GM23338 (cell line): ENCODE measurements around the gene THRA. TPM values are rescaled to one million over a fixed set of nuclear protein-coding genes. Genes with fewer than 3 reads are reported as not detected.

Experiments
- ATAC-seq: fragments of 200-7000 bp; cut with Tn5 transposase; 3 replicates; pipeline ENCODE4 v1.9.1; 2020
- DNase-seq: peaks from one replicate; pipeline ENCODE4 v3.0.0-alpha.2; 2015; ENCODE audit warnings: low spot score
- H2AFZ ChIP-seq: fragments of 200-600 bp; sonication (generic); 2 replicates; pipeline ENCODE4 v1.8.0; 2016; ENCODE audit warnings: antibody characterized with exemption, mild to moderate bottlenecking, moderate library complexity
- H3F3A ChIP-seq: fragments of 200-600 bp; sonication (generic); replicated peaks from 2 replicates; pipeline ENCODE4 v1.8.0; 2017; ENCODE audit warnings: antibody characterized with exemption, mixed run types, low read depth
- H3K27ac ChIP-seq: fragments of 200-600 bp; sonication (generic); 2 replicates; pipeline ENCODE4 v1.6.1; 2016; ENCODE audit warnings: low read depth
- H3K27me3 ChIP-seq: fragments of 200-600 bp; sonication (generic); 2 replicates; pipeline ENCODE4 v1.8.0; 2016; ENCODE audit warnings: mild to moderate bottlenecking, mixed run types, moderate library complexity; ENCODE audit not compliant: insufficient read depth
- H3K36me3 ChIP-seq: fragments of 200-600 bp; sonication (generic); 2 replicates; pipeline ENCODE4 v1.8.0; 2016; ENCODE audit warnings: mild to moderate bottlenecking; ENCODE audit not compliant: insufficient read depth
- H3K4me1 ChIP-seq: fragments of 200-600 bp; sonication (generic); 2 replicates; pipeline ENCODE4 v1.8.0; 2016; ENCODE audit warnings: mild to moderate bottlenecking, moderate library complexity; ENCODE audit not compliant: insufficient read depth
- H3K4me2 ChIP-seq: fragments of 200-600 bp; sonication (generic); 2 replicates; pipeline ENCODE4 v1.7.1; 2017; ENCODE audit warnings: mixed run types
- H3K4me3 ChIP-seq: fragments of 200-600 bp; sonication (generic); 2 replicates; pipeline ENCODE4 v1.6.1; 2016; ENCODE audit warnings: mixed run types
- H3K79me2 ChIP-seq: fragments of 200-600 bp; sonication (generic); replicated peaks from 2 replicates; pipeline ENCODE4 v1.8.0; 2017; ENCODE audit warnings: mild to moderate bottlenecking; ENCODE audit not compliant: insufficient read depth
- H3K9me2 ChIP-seq: fragments of 200-600 bp; sonication (generic); 2 replicates; pipeline ENCODE4 v1.8.0; 2017; ENCODE audit not compliant: insufficient read depth
- H4K20me1 ChIP-seq: fragments of 200-600 bp; sonication (generic); replicated peaks from 2 replicates; pipeline ENCODE4 v1.8.0; 2017; ENCODE audit warnings: mild to moderate bottlenecking; ENCODE audit not compliant: insufficient read depth
- H3K27ac Mint-ChIP-seq: 2 replicates; pipeline ENCODE4 v1.8.0; 2020; ENCODE audit warnings: inconsistent platforms, mild to moderate bottlenecking, moderate library complexity, mixed read lengths
- H3K27me3 Mint-ChIP-seq: 3 replicates; pipeline ENCODE4 v1.8.0; 2022; ENCODE audit warnings: low read depth, mild to moderate bottlenecking, moderate library complexity, mixed read lengths, inconsistent platforms; ENCODE audit not compliant: insufficient read depth, poor library complexity
- H3K36me3 Mint-ChIP-seq: 3 replicates; pipeline ENCODE4 v1.8.0; 2021; ENCODE audit warnings: low read depth, mild to moderate bottlenecking, inconsistent platforms, moderate library complexity, mixed read lengths
- H3K4me1 Mint-ChIP-seq: 3 replicates; pipeline ENCODE4 v1.8.0; 2020; ENCODE audit warnings: mild to moderate bottlenecking, inconsistent platforms, mixed read lengths
- H3K4me3 Mint-ChIP-seq: 3 replicates; pipeline ENCODE4 v1.8.0; 2021; ENCODE audit warnings: moderate library complexity, mild to moderate bottlenecking, inconsistent platforms, mixed read lengths
- H3K9me3 Mint-ChIP-seq: 3 replicates; pipeline ENCODE4 v1.8.0; 2020; ENCODE audit warnings: moderate library complexity, mild to moderate bottlenecking, inconsistent platforms, mixed read lengths
- CREB1 ChIP-seq: fragments of 250-450 bp; sonication (Bioruptor Pico); IDR thresholded peaks from 2 replicates; pipeline ENCODE4 v1.5.0; 2020; ENCODE audit warnings: low read depth, mild to moderate bottlenecking, moderate library complexity
- CTCF ChIP-seq, 2 experiments: fragments of 200-600 bp in 1 of 2; sonication (generic) in 1 of 2; conservative IDR thresholded peaks; 2 replicates each; pipeline versions ENCODE4 v1.5.1 to v1.6.1; 2016 to 2017; ENCODE audit warnings: antibody characterized with exemption in 2 of 2, low read depth in 2 of 2, mild to moderate bottlenecking in 2 of 2, moderate library complexity in 1 of 2
- ETS1 ChIP-seq: IDR thresholded peaks from 2 replicates; pipeline ENCODE4 v1.6.1; 2016; ENCODE audit warnings: antibody characterized with exemption
- EZH2 ChIP-seq: fragments of 200-600 bp; sonication (generic); IDR thresholded peaks from one replicate; pipeline ENCODE4 v1.8.0; 2017; ENCODE audit warnings: antibody characterized with exemption, mild to moderate bottlenecking, low read depth; ENCODE audit not compliant: unreplicated experiment
- EZH2phosphoT487 ChIP-seq: fragments of 200-600 bp; sonication (generic); IDR thresholded peaks from one replicate; pipeline ENCODE4 v1.8.1; 2018; ENCODE audit warnings: antibody characterized with exemption; ENCODE audit not compliant: unreplicated experiment
- JUNB ChIP-seq: IDR thresholded peaks from one replicate; pipeline ENCODE4 v1.6.1; 2016; ENCODE audit warnings: antibody characterized with exemption; ENCODE audit not compliant: unreplicated experiment
- NANOG ChIP-seq: IDR thresholded peaks from 2 replicates; pipeline ENCODE4 v1.6.1; 2016; ENCODE audit warnings: antibody characterized with exemption, borderline replicate concordance
- POLR2AphosphoS5 ChIP-seq: IDR thresholded peaks from 2 replicates; pipeline ENCODE4 v1.6.1; 2016; ENCODE audit warnings: antibody characterized with exemption, low read depth
- REST ChIP-seq: IDR thresholded peaks from one replicate; pipeline ENCODE4 v1.6.1; 2018; ENCODE audit warnings: antibody characterized with exemption; ENCODE audit not compliant: unreplicated experiment
- STAT1 ChIP-seq: IDR thresholded peaks from one replicate; pipeline ENCODE4 v1.6.1; 2016; ENCODE audit warnings: antibody characterized with exemption; ENCODE audit not compliant: unreplicated experiment
- ZNF114 ChIP-seq: fragments of 250-450 bp; sonication (Bioruptor Pico); IDR thresholded peaks from 2 replicates; pipeline ENCODE4 v1.5.0; 2020; ENCODE audit warnings: mild to moderate bottlenecking, moderate library complexity
- ZNF331 ChIP-seq: fragments of 250-450 bp; sonication (Bioruptor Pico); IDR thresholded peaks from 2 replicates; pipeline ENCODE4 v1.5.0; 2020; ENCODE audit warnings: low read depth, mild to moderate bottlenecking, moderate library complexity
- ZNF462 ChIP-seq: fragments of 250-450 bp; sonication (Bioruptor Pico); IDR thresholded peaks from 2 replicates; pipeline ENCODE4 v1.5.0; 2020; ENCODE audit warnings: mild to moderate bottlenecking, moderate library complexity
- polyA plus RNA-seq: library from polyadenylated mRNA; unstranded; fragments of >200 nt; fragmentation: Nextera tagmentation; extraction: Ambion mirVana; gene quantifications from 2 replicates; pipeline ENCODE4 v1.2.1, GENCODE V29; 2016
- total RNA-seq: library from RNA; depleted of rRNA; stranded (reverse); fragments of >200 nt; shearing (Covaris generic); gene quantifications from 2 replicates; pipeline ENCODE4 v1.2.3, GENCODE V29; 2014

THRA gene
- total and polyA plus RNA-seq, 2 experiments from 2014 or later = 3.4 to 10.5 TPM

GRCh38 chr17:40074175-40074512 lies 11.4 kb downstream of the THRA start:
- Histone ChIP-seq H3K79me2 (peaks cover 7% of the 10 kb centered on the region; the same call in 1 of the 2 replicates), H3F3A (0 out of 2 replicates have a peak, but pooled peaks cover 6% of the 10 kb centered on the region)

More at GRCh38 chr17:40074175-40074512, 11.4 kb downstream of the THRA start:
- H3K4me3 Mint-ChIP-seq = no peak overlapping the region
- no peak overlapping the region for H2AFZ ChIP-seq
- H3K4me2 ChIP-seq = no peak overlapping the region
- no peak overlapping the region for H3K27ac ChIP-seq
- H3K36me3 ChIP-seq = no peaks in the 10 kb centered on the region
- DNase-seq (no peak), ATAC-seq (no peak)
- no peak for TF ChIP-seq ETS1
- no peak for TF ChIP-seq ZNF462 (CRISPR knock-in tag)
- no peak for TF ChIP-seq ZNF114 (CRISPR knock-in tag)
- no peak for TF ChIP-seq NANOG
- no peak for TF ChIP-seq CTCF (conservative IDR thresholded peaks at IDR 0.05; ENCODE audit: low read depth in 2 of 2)
- no peak for TF ChIP-seq CREB1 (CRISPR knock-in tag)
- TF ChIP-seq EZH2 = no peak
- TF ChIP-seq STAT1 = no peak
- no peak for TF ChIP-seq JUNB
- no peak for TF ChIP-seq ZNF331 (CRISPR knock-in tag)
- TF ChIP-seq EZH2phosphoT487 = no peak
- no peak for TF ChIP-seq POLR2AphosphoS5
- TF ChIP-seq REST = no peak
- no peaks in the 10 kb centered on the region for H3K27me3 ChIP-seq
- H3K27me3 Mint-ChIP-seq = peaks cover 19% of the 10 kb centered on the region
- no peaks in the 10 kb centered on the region for H4K20me1 ChIP-seq
- H3K4me1 ChIP-seq = peaks cover 54% of the 10 kb centered on the region
- H3K9me3 Mint-ChIP-seq = no peaks in the 10 kb centered on the region
- no peak overlapping the region for H3K27ac Mint-ChIP-seq
- H3K4me1 Mint-ChIP-seq = peaks cover 65% of the 10 kb centered on the region
- H3K36me3 Mint-ChIP-seq = no peaks in the 10 kb centered on the region; the same call in 2 of the 3 replicates
- H3K9me2 ChIP-seq = no peaks in the 10 kb centered on the region
- H3K4me3 ChIP-seq = no peak overlapping the region
